ENCODE measurements around the gene PRDM8. TPM values are rescaled to one million over a fixed set of nuclear protein-coding genes. Genes with fewer than 3 reads are reported as not detected.
A peak's percentile ranks its signal among the peaks of the same experiment; 100 is the strongest.

The PRDM8 gene
- total and polyA plus RNA-seq, 7 donors: 1.2 to 17.4 (median 14.9) TPM; not detected in 1

DNA sequence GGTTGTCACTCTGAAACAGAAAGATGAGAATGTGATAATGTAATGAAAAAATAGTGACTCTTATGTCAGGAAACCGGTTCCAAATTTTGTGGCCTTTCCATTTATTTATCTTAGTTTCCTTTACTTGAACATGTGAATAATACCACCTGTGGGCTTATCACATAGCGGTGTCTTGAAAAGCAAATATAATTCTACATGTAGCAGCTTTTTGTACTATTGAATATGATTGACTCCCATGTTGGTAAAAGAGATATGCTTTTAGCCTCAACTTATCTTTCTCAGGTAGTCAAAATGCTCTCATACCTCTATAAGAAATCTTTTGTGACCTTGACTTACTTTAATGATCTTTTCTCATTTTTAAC, 12.0 kb downstream of the PRDM8 start:
- H3K9me3 ChIP-seq: no peaks in the 10 kb centered on the region
- H3K27ac ChIP-seq: no peak overlapping the region
- intact Hi-C loops (cut with DNase I): loop anchor here (10.0 kb wide), 1 partner anchor 125 kb away; the partner anchor contains the start of gene CFAP299
- no peaks in the 10 kb centered on the region for H3K27me3 ChIP-seq
- TF ChIP-seq CTCF (IDR thresholded peaks at IDR 0.05) (no peak), POLR2A (IDR thresholded peaks at IDR 0.05) (no peak), POLR2AphosphoS5 (IDR thresholded peaks at IDR 0.05) (no peak), EP300 (IDR thresholded peaks at IDR 0.05) (no peak)
- no peak overlapping the region for H3K4me3 ChIP-seq
- DNase-seq: no peak
- peaks cover 0 to 7% (median under 1%) of the 10 kb centered on the region in 4 donors for H3K4me1 ChIP-seq
- no peaks in the 10 kb centered on the region for H3K36me3 ChIP-seq
- WGBS, 2 donors: 71 to 90% methylated on average over 2 of the region's 2 CpGs

GRCh38 chr4:80210549-80210948, 13.2 kb downstream of the PRDM8 start:
- intact Hi-C loops (cut with DNase I): loop anchor here (5.0 kb wide), 1 partner anchor 1168 kb away; no protein-coding TSS in a partner anchor
- no peak for TF ChIP-seq POLR2AphosphoS5 (IDR thresholded peaks at IDR 0.05)
- no peak for TF ChIP-seq CTCF (IDR thresholded peaks at IDR 0.05)
- TF ChIP-seq POLR2A (IDR thresholded peaks at IDR 0.05): no peak
- no peak for TF ChIP-seq EP300 (IDR thresholded peaks at IDR 0.05)
- no peak overlapping the region for H3K4me3 ChIP-seq
- 66 to 78% methylated on average over 2 of the region's 2 CpGs for WGBS, 2 donors
- H3K27me3 ChIP-seq: no peaks in the 10 kb centered on the region
- peaks cover 0 to 7% (median 0%) of the 10 kb centered on the region in 4 donors for H3K4me1 ChIP-seq
- H3K36me3 ChIP-seq: no peaks in the 10 kb centered on the region
- DNase-seq: no peak
- no peak overlapping the region for H3K27ac ChIP-seq
- H3K9me3 ChIP-seq: no peaks in the 10 kb centered on the region

DNA sequence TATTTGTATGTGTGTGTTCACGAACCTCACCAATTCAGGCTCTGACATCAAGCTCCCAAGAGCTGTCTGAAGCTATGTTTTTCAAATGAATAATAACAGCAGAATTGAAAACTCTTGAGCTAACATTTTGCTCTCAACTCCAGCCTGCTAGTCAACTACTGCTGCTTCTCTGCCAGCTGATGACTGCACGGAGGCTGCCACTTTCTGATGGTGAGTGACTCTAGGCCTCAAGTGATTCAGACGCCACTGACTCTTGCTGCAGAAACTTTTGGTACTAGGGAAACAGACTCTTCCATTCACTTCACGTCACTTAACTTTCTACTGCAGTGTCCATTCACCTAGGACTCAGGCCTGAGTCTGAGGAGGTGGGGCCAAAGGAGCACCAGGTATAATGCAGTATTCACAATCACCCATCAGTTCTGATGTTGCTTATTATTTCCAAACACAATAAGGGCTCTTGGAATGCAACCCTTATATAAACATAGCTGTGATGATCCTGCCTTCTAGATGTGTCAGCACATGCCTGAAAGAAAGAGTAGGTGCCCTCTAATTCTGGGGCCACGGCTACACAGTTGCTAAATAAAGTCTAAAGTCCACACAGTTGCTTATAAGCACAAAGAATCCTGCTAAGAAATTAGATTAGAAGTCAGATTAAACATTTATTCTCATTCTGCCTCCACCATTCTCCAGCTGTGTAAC, 16.0 kb downstream of the PRDM8 start:
- peaks cover 0 to 7% (median 0%) of the 10 kb centered on the region in 4 donors for H3K4me1 ChIP-seq
- no peaks in the 10 kb centered on the region for H3K27me3 ChIP-seq
- DNase-seq: no peak
- WGBS, 2 donors: 70 to 84% methylated on average over 5 of the region's 5 CpGs
- intact Hi-C loops (cut with DNase I): loop anchor here (5.0 kb wide), 1 partner anchor 1171 kb away; no protein-coding TSS in a partner anchor
- no peak overlapping the region for H3K4me3 ChIP-seq
- no peaks in the 10 kb centered on the region for H3K9me3 ChIP-seq
- no peak for TF ChIP-seq POLR2A (IDR thresholded peaks at IDR 0.05)
- no peak for TF ChIP-seq EP300 (IDR thresholded peaks at IDR 0.05)
- no peak for TF ChIP-seq CTCF (IDR thresholded peaks at IDR 0.05)
- TF ChIP-seq POLR2AphosphoS5 (IDR thresholded peaks at IDR 0.05): no peak
- no peaks in the 10 kb centered on the region for H3K36me3 ChIP-seq
- H3K27ac ChIP-seq: peak overlapping the region in 1 of 4 donors; percentile 20

DNA sequence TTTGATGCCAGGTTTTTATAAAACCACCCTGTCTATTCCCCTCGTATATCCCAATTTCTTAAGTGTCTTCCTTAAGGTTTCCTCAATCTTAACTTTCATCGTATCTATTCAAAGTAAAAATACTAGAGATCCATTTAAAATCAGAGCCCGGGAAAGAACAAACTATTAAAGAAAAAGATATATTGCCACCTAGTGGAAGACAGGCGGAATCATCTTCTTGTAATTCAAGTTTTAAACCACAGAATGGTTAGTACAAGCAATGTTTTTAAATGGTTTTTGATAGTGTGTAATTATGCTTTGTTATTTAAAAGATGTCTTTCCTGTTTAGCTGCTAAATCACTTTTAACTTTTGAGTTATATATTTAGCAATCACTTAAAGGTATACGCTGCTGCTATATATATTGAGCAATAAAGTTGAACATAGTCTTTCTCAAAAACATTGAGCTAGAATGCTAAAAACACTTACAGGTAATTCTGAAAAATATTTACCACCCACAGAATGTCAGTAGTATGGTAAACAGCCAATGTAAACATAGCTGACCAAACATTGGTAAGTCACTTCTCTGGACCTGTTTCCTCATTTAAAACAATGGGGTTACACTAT, 18.2 kb downstream of the PRDM8 start:
- no peak for DNase-seq
- no peaks in the 10 kb centered on the region for H3K36me3 ChIP-seq
- peak overlapping the region in 1 of 4 donors; percentile 10 for H3K4me3 ChIP-seq
- H3K9me3 ChIP-seq: no peaks in the 10 kb centered on the region
- 2 to 10% methylated on average over 5 of the region's 5 CpGs for WGBS, 2 donors
- no peaks in the 10 kb centered on the region for H3K27me3 ChIP-seq
- peaks cover 0 to 7% (median 0%) of the 10 kb centered on the region in 4 donors for H3K4me1 ChIP-seq
- TF ChIP-seq CTCF (IDR thresholded peaks at IDR 0.05) (peak; percentile 23 to 70 (median 46)), POLR2A (IDR thresholded peaks at IDR 0.05) (no peak)
- intact Hi-C loops (cut with DNase I): loop anchor here (2.0 kb wide), 1 partner anchor 1263 kb away; no protein-coding TSS in a partner anchor
- no peak overlapping the region for H3K27ac ChIP-seq

Data from sigmoid colon (tissue), 7 donors.